ENCODE measurements around the gene TRIOBP.

DNA sequence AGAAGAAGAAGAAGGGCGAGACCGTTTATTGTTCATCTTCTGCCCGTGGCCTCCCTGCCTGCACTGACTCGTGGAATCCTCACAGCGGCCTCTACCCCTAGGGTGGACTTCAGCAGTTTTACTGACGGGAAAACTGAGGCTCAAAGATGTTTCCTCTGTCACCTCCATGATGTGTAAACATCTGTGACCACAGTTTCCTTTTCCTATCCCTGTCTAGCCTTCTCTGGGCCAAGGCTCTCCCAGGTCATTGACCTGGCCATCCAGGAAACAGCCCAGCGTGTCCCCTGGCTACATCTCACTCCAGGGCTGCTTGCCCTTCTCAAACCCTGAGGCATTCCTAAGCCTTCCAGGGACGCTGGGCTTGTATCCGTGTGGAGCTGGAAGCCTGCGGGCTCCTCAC, 61.8 kb downstream of the TRIOBP start:
- TF ChIP-seq, protein P1, sequence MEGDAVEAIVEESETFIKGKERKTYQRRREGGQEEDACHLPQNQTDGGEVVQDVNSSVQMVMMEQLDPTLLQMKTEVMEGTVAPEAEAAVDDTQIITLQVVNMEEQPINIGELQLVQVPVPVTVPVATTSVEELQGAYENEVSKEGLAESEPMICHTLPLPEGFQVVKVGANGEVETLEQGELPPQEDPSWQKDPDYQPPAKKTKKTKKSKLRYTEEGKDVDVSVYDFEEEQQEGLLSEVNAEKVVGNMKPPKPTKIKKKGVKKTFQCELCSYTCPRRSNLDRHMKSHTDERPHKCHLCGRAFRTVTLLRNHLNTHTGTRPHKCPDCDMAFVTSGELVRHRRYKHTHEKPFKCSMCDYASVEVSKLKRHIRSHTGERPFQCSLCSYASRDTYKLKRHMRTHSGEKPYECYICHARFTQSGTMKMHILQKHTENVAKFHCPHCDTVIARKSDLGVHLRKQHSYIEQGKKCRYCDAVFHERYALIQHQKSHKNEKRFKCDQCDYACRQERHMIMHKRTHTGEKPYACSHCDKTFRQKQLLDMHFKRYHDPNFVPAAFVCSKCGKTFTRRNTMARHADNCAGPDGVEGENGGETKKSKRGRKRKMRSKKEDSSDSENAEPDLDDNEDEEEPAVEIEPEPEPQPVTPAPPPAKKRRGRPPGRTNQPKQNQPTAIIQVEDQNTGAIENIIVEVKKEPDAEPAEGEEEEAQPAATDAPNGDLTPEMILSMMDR (IDR thresholded peaks at IDR 0.05; ENCODE audit: insufficient read depth, low read depth, low read length) = no peak
- no peak for TF ChIP-seq EZH2 (IDR thresholded peaks at IDR 0.05; ENCODE audit: insufficient read depth, low read length)

Data from astrocyte (in vitro differentiated cells and primary cell).